Cardiac muscle cell (in vitro differentiated cells and primary cell): ENCODE measurements around the gene MAP2K7. TPM values are rescaled to one million over a fixed set of nuclear protein-coding genes. Genes with fewer than 3 reads are reported as not detected.
A peak's percentile ranks its signal among the peaks of the same experiment; 100 is the strongest.

Experiments used
- DNase-seq, 2 donors: peaks; one replicate each; pipeline versions ENCODE4 v3.0.0 to v3.0.0-alpha.2; 2010 to 2017; ENCODE audit warnings: low read depth in 1 of 2, low spot score in 1 of 2
- H3K27ac ChIP-seq: fragments of 200-600 bp; sonication (generic); 2 replicates; pipeline ENCODE4 v1.5.1; 2016
- H3K27me3 ChIP-seq: fragments of 200-600 bp; sonication (generic); 2 replicates; pipeline ENCODE4 v1.6.0; 2016; ENCODE audit warnings: control low read depth
- H3K36me3 ChIP-seq: fragments of 200-600 bp; sonication (generic); 2 replicates; pipeline ENCODE4 v1.5.1; 2016; ENCODE audit warnings: control low read depth
- H3K4me1 ChIP-seq: fragments of 200-600 bp; sonication (generic); 2 replicates; pipeline ENCODE4 v1.8.1; 2017; ENCODE audit warnings: low read depth, mild to moderate bottlenecking, mixed run types
- H3K4me3 ChIP-seq: fragments of 200-600 bp; sonication (generic); 2 replicates; pipeline ENCODE4 v1.5.1; 2016; ENCODE audit warnings: mild to moderate bottlenecking
- H3K9me3 ChIP-seq: fragments of 200-600 bp; sonication (generic); 2 replicates; pipeline ENCODE4 v1.5.1; 2017; ENCODE audit warnings: low read depth, mild to moderate bottlenecking, control low read depth
- polyA plus RNA-seq: library from polyadenylated mRNA; unstranded; fragments of >200 nt; fragmentation: Nextera tagmentation; extraction: Ambion mirVana; gene quantifications from 2 replicates; pipeline ENCODE4 v1.2.1, GENCODE V29; 2016
- total RNA-seq: library from RNA; depleted of rRNA; stranded (reverse); fragments of >200 nt; gene quantifications from 2 replicates; pipeline ENCODE4 v1.2.3, GENCODE V29; 2016
- TF ChIP-seq, protein P1 (sequence below): IDR thresholded peaks from 2 replicates; pipeline ENCODE4 v1.5.1; 2012; ENCODE audit warnings: low read depth, mild to moderate bottlenecking, low read length

The MAP2K7 gene
- total and polyA plus RNA-seq, 2 experiments from 2014 or later: 12.4 to 24.1 TPM

DNA sequence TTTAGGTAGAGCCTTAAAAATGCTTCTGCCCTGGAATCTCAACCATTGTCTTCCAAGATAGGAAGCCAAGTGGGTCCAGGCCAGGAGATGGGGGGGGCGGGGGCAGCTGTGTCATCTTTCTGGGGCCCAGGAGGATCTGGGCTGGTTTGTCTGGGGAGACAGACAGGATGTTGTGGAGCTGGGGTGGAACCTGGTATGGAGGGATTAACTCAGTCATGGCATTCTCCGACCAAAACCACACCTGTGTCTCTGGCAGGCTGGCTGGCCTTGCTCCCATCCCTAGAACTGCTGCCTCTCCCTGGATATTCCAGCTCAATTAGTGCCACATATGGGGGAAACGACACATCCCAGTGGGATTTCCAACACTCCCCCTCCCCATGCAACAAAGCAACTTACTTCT is 2.7 kb upstream of the MAP2K7 start:
- Histone ChIP-seq H3K4me1 (peaks cover 14% of the 10 kb centered on the region), H3K27me3 (no peaks in the 10 kb centered on the region), H3K27ac (no peak overlapping the region), H3K36me3 (no peaks in the 10 kb centered on the region), H3K9me3 (no peaks in the 10 kb centered on the region), H3K4me3 (no peak overlapping the region)
- no peak for DNase-seq
- TF ChIP-seq, protein P1, sequence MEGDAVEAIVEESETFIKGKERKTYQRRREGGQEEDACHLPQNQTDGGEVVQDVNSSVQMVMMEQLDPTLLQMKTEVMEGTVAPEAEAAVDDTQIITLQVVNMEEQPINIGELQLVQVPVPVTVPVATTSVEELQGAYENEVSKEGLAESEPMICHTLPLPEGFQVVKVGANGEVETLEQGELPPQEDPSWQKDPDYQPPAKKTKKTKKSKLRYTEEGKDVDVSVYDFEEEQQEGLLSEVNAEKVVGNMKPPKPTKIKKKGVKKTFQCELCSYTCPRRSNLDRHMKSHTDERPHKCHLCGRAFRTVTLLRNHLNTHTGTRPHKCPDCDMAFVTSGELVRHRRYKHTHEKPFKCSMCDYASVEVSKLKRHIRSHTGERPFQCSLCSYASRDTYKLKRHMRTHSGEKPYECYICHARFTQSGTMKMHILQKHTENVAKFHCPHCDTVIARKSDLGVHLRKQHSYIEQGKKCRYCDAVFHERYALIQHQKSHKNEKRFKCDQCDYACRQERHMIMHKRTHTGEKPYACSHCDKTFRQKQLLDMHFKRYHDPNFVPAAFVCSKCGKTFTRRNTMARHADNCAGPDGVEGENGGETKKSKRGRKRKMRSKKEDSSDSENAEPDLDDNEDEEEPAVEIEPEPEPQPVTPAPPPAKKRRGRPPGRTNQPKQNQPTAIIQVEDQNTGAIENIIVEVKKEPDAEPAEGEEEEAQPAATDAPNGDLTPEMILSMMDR: no peak

DNA sequence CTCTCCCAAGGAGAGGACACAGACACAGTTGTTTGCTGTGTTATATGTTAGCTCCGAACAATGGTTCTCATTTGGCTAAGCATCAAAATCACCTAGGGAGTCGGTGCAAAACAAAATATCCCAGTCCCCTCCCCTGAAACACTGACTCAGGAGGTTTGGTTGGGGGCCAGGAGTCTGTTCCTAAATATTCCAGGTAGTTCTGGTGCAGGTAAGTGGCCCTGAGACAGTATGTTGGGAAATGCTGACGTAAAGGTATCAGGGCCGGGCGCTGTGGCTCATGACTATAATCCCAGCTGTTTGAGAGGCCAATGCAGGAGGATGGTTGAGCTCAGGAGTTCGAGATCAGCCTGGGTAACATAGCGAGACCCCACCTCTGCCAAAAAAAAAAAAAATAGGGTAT is 2.3 kb upstream of the MAP2K7 start:
- Histone ChIP-seq H3K4me3 (no peak overlapping the region), H3K27ac (no peak overlapping the region), H3K9me3 (no peaks in the 10 kb centered on the region), H3K27me3 (no peaks in the 10 kb centered on the region), H3K4me1 (peaks cover 14% of the 10 kb centered on the region), H3K36me3 (no peaks in the 10 kb centered on the region)
- TF ChIP-seq, protein P1: no peak
- DNase-seq: no peak

DNA sequence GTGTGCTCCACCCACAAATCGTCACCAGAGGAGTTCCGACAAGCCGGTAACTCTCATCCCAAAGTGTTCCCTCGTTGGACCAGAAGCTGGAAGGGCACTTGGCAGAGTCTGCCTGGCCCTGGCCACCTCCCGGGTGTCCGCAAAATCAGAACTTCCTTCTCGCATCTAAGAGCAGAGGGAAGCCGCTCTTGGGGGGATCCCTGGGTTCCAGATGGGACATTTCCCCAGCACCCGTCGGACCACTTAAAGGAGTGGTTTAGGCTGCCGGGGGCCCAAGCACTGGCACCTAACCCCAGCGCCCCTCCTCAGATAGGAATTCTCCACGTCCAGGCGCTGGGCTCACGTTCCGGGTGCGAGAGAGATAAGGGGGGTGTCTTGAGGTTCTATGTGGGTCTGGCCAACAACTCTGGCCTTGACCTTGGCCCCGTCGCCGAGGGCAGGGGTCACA is 857 bp upstream of the MAP2K7 start:
- H3K36me3 ChIP-seq: no peaks in the 10 kb centered on the region
- DNase-seq: no peak
- no peaks in the 10 kb centered on the region for H3K9me3 ChIP-seq
- no peaks in the 10 kb centered on the region for H3K27me3 ChIP-seq
- H3K4me3 ChIP-seq: peak overlapping the region; percentile 36
- peak overlapping the region; percentile 93 for H3K27ac ChIP-seq
- H3K4me1 ChIP-seq: peaks cover 14% of the 10 kb centered on the region
- TF ChIP-seq, protein P1: no peak

DNA sequence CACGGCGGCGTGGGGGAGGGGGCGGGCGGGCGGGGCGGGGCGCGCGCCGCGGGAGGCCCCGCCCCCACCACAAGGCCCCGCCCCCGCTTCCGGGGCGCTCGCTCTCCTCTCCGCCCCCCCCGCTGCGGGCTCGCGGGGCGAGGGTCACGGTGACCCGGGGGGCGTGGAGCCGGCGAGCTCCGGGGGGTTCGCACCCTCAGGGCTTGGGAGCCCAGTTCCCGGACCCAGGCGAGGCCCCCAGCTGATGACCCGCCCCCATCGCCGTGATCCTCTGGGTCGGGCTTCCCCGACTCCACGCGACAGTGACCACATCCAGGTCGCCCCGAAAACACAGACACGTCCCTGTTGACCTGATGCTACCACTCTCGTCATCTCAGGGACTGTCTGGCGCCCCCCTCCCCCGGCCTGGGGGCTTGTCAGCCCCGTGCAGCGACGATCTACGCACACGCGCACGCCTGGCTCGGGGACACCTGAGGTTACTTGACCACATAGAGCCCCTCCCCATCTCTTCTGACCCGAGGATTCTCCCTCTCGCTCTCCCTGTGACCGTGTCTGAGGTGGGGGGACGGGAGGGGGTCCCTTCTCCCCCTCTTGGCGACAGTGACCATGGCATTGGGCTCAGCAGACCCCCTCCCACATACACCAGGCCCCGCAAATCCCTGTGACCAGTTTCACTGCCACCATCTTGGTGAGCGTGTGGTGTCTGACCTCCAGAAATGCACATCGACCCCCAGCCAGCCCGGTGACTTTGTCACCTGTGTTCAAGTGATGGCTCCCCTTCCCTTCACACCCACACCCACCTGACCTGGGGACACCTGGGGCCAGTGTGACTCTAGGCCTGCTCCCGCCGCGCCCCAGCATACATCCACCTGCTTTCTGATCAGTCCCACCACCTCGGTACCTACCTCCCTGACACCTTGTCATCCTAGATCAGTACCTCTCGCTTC is 670 bp downstream of the MAP2K7 start:
- Histone ChIP-seq H3K27ac (peak overlapping the region; percentile 88), H3K27me3 (no peaks in the 10 kb centered on the region), H3K36me3 (no peaks in the 10 kb centered on the region), H3K4me3 (peak overlapping the region; percentile 90), H3K9me3 (no peaks in the 10 kb centered on the region), H3K4me1 (peaks cover 14% of the 10 kb centered on the region)
- TF ChIP-seq, protein P1: no peak
- DNase-seq: peak in 1 of 2 donors; percentile 54

DNA sequence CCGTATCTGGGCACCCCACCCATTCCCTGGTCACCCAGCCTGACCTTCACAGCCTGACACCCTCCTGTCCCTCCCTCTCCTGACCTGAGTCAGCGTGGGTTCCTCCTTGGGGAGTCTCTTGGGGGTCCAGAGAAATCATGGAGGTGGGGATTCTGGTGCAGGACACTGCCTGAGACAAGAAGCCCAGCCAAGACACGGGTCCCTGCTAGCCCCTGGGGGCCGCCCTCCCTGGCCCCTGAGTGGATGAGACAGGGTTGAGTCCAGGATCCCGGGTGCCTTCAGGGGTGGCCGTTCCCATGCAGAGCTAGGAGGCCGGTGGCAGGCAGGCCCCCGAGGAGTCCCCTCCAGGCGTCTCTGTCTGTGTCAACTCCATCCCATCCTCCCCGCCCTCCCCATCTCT is 1.6 kb downstream of the MAP2K7 start:
- no peak overlapping the region for H3K27ac ChIP-seq
- H3K36me3 ChIP-seq: no peaks in the 10 kb centered on the region
- no peak for DNase-seq
- H3K4me1 ChIP-seq: peaks cover 14% of the 10 kb centered on the region
- H3K9me3 ChIP-seq: no peaks in the 10 kb centered on the region
- TF ChIP-seq, protein P1: no peak
- no peak overlapping the region for H3K4me3 ChIP-seq
- H3K27me3 ChIP-seq: no peaks in the 10 kb centered on the region
